ENCODE measurements around the gene ACKR4. TPM values are rescaled to one million over a fixed set of nuclear protein-coding genes. Genes with fewer than 3 reads are reported as not detected.

Gene ACKR4
- total RNA-seq, 4 donors from 2014 or later = 1.8 to 8.9 (median 2.6) TPM

DNA sequence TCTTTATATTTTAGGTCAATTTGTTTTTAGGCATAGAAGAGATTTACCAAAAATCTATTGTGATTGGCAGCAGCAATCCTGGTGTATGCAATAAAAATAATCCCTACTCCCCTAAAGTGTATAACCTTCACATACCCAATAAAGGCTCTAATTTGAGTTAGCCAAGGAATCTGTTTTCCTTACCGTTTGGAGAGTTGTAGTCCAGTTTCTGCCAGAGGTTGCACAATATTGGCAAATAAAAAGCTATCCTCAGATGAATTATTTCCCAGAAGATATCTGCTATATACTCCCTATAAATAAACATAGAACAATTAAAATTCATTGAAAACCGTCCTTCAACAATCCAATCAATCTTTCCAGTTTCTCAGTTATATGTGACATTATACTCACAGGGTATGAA is 31.1 kb downstream of the ACKR4 start:
- H3K36me3 ChIP-seq = peaks cover 20% of the 10 kb centered on the region
- no peak for DNase-seq (ENCODE audit: low spot score in 2 of 2)
- no peak overlapping the region for H3K4me3 ChIP-seq
- peaks cover 8% of the 10 kb centered on the region for H3K4me1 ChIP-seq
- no peak for TF ChIP-seq POLR2A (IDR thresholded peaks at IDR 0.05)
- TF ChIP-seq, protein P1, sequence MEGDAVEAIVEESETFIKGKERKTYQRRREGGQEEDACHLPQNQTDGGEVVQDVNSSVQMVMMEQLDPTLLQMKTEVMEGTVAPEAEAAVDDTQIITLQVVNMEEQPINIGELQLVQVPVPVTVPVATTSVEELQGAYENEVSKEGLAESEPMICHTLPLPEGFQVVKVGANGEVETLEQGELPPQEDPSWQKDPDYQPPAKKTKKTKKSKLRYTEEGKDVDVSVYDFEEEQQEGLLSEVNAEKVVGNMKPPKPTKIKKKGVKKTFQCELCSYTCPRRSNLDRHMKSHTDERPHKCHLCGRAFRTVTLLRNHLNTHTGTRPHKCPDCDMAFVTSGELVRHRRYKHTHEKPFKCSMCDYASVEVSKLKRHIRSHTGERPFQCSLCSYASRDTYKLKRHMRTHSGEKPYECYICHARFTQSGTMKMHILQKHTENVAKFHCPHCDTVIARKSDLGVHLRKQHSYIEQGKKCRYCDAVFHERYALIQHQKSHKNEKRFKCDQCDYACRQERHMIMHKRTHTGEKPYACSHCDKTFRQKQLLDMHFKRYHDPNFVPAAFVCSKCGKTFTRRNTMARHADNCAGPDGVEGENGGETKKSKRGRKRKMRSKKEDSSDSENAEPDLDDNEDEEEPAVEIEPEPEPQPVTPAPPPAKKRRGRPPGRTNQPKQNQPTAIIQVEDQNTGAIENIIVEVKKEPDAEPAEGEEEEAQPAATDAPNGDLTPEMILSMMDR (IDR thresholded peaks at IDR 0.05) = no peak
- TF ChIP-seq EP300 (IDR thresholded peaks at IDR 0.05) = no peak
- no peak for TF ChIP-seq POLR2AphosphoS5 (IDR thresholded peaks at IDR 0.05)
- no peaks in the 10 kb centered on the region for H3K9me3 ChIP-seq
- H3K27me3 ChIP-seq = no peaks in the 10 kb centered on the region
- no peak overlapping the region for H3K27ac ChIP-seq
- WGBS = 38% methylated on average over 2 of the region's 2 CpGs

DNA sequence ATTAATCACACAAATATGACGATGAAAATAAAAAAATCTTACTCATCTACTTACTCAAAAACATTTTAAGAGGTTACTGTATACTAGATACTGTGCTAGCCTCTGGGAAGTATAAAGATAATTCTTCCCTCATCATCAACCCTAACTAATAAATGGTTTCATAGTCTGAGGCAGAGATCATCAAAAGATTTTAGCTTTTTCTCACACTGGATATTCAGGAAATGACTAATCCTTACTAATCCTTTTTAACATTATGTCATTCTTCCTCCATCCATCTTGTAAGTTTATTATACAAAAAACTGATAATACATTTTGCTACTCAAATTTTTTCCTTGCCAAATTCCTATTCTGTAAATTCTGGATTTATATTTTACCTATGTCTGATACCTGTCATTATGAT is 32.9 kb downstream of the ACKR4 start:
- WGBS = 51% methylated on average over 1 of the region's 1 CpG

DNA sequence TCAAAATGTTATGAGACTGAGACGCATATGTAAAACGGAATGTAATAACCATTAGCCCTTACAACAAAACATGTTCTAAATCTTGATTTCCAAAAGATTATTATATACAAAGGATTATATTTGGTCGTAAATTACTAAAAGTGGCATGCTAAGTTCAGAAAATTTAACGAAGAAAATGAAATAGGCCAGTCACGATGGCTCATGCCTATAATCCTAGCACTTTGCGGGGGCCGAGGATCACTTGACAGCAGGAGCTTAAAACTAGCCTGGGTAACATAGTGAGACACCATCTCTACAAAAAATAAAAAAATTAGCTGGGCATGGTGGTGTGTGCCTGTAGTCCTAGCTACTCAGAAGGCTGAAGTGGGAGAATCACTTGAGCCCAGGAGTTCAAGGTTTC is 33.5 kb downstream of the ACKR4 start:
- WGBS = 89% methylated on average over 7 of the region's 7 CpGs
- Histone ChIP-seq H3K4me1 (no peaks in the 10 kb centered on the region), H3K4me3 (no peak overlapping the region), H3K9me3 (no peaks in the 10 kb centered on the region), H3K27ac (no peak overlapping the region), H3K27me3 (no peaks in the 10 kb centered on the region), H3K36me3 (peaks cover 20% of the 10 kb centered on the region)
- TF ChIP-seq POLR2A (IDR thresholded peaks at IDR 0.05) = no peak
- TF ChIP-seq POLR2AphosphoS5 (IDR thresholded peaks at IDR 0.05) = no peak
- TF ChIP-seq, protein P1 (IDR thresholded peaks at IDR 0.05) = no peak
- no peak for TF ChIP-seq EP300 (IDR thresholded peaks at IDR 0.05)
- DNase-seq (ENCODE audit: low spot score in 2 of 2) = no peak

More for the DNA sequence above, 32.9 kb downstream of the ACKR4 start:
- H3K36me3 ChIP-seq = peaks cover 20% of the 10 kb centered on the region
- TF ChIP-seq POLR2AphosphoS5 (IDR thresholded peaks at IDR 0.05) (no peak), EP300 (IDR thresholded peaks at IDR 0.05) (no peak), POLR2A (IDR thresholded peaks at IDR 0.05) (no peak)
- TF ChIP-seq, protein P1 (IDR thresholded peaks at IDR 0.05) = no peak
- no peaks in the 10 kb centered on the region for H3K27me3 ChIP-seq
- no peak overlapping the region for H3K4me3 ChIP-seq
- no peaks in the 10 kb centered on the region for H3K4me1 ChIP-seq
- no peak for DNase-seq (ENCODE audit: low spot score in 2 of 2)
- no peak overlapping the region for H3K27ac ChIP-seq
- H3K9me3 ChIP-seq = no peaks in the 10 kb centered on the region

DNA sequence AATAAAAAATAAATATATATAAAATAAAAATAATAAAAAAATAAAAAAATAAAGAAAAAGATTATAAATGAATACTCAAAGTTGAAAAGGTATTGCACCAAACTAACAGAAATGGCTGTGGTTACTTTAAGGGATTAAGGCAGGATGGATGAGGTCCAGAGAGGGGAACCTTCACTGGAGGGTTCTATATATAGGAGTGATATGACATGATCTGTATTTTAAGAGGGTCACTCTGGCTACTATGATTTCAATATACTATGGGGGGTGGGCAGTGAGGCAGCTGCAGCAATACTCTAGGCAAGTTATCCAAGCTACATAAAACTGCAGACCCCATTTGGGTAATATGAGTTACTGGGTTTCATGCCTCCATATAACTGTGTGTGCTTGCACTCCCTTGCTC is 38.0 kb downstream of the ACKR4 start:
- H3K9me3 ChIP-seq = no peaks in the 10 kb centered on the region
- DNase-seq (ENCODE audit: low spot score in 2 of 2) = no peak
- TF ChIP-seq, protein P1 (IDR thresholded peaks at IDR 0.05) = no peak
- no peak for TF ChIP-seq POLR2A (IDR thresholded peaks at IDR 0.05)
- TF ChIP-seq POLR2AphosphoS5 (IDR thresholded peaks at IDR 0.05) = no peak
- TF ChIP-seq EP300 (IDR thresholded peaks at IDR 0.05) = no peak

DNA sequence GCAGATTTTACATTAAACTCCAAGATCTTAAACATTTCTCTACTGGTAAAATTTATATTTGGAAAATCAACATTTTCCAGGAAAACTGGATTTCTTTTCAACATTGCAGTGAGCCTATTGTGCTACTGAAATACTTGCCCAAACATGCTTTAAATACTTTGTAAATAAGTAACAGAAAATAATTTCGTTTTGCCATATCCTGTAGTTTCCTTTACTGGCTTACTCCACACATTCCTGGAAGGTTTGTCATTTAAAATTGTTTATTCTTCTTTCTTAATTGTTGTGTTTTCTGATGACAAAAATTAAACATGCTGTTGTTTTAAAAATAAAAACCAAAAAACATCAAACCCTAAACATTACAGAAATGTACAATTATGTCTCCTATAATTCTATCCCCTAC is 40.5 kb downstream of the ACKR4 start:
- WGBS = 20% methylated on average over 1 of the region's 1 CpG
- Histone ChIP-seq H3K36me3 (peaks cover 18% of the 10 kb centered on the region), H3K9me3 (no peaks in the 10 kb centered on the region), H3K4me1 (peaks cover 8% of the 10 kb centered on the region), H3K27me3 (no peaks in the 10 kb centered on the region), H3K27ac (no peak overlapping the region), H3K4me3 (no peak overlapping the region)
- DNase-seq (ENCODE audit: low spot score in 2 of 2) = no peak
- TF ChIP-seq EP300 (IDR thresholded peaks at IDR 0.05) (no peak), POLR2A (IDR thresholded peaks at IDR 0.05) (no peak), POLR2AphosphoS5 (IDR thresholded peaks at IDR 0.05) (no peak)
- TF ChIP-seq, protein P1 (IDR thresholded peaks at IDR 0.05) = no peak

More for the DNA sequence above, 38.0 kb downstream of the ACKR4 start:
- H3K4me3 ChIP-seq = no peak overlapping the region
- H3K27me3 ChIP-seq = no peaks in the 10 kb centered on the region
- H3K36me3 ChIP-seq = peaks cover 20% of the 10 kb centered on the region
- H3K27ac ChIP-seq = no peak overlapping the region
- H3K4me1 ChIP-seq = peaks cover 5% of the 10 kb centered on the region

Measured in suprapubic skin (tissue), 4 donors.